Ishikawa (cell line): ENCODE results near the gene APBA1.

Experiments used
- CEBPB ChIP-seq: IDR thresholded peaks from 2 replicates; pipeline ENCODE4 v1.6.1; 2012
- EP300 ChIP-seq: IDR thresholded peaks from 2 replicates; pipeline ENCODE4 v1.6.1; 2012; ENCODE audit warnings: borderline replicate concordance
- FOXM1 ChIP-seq: IDR thresholded peaks from 2 replicates; pipeline ENCODE4 v1.6.1; 2012; ENCODE audit warnings: low read depth, borderline replicate concordance
- MAX ChIP-seq: IDR thresholded peaks from 2 replicates; pipeline ENCODE4 v1.6.1; 2012
- REST ChIP-seq: IDR thresholded peaks from 2 replicates; pipeline ENCODE4 v1.6.1; 2012; ENCODE audit warnings: low read depth, mild to moderate bottlenecking
- ZBTB7A ChIP-seq: IDR thresholded peaks from 2 replicates; pipeline ENCODE4 v1.6.1; 2012; ENCODE audit warnings: low read depth

- no peak for TF ChIP-seq EP300
- TF ChIP-seq ZBTB7A = no peak
- no peak for TF ChIP-seq MAX
- no peak for TF ChIP-seq FOXM1
- no peak for TF ChIP-seq CEBPB
- TF ChIP-seq REST = no peak
Observed at GRCh38 chr9:69455311-69455710, 216.9 kb downstream of the APBA1 start.
